Measurements from ENCODE around the gene ARHGAP23. TPM values are rescaled to one million over a fixed set of nuclear protein-coding genes. Genes with fewer than 3 reads are reported as not detected.

Gene ARHGAP23
- total RNA-seq, 1 donor from 2014 or later = 157 TPM

- Mint-ChIP-seq H3K4me3 (ENCODE audit: unreplicated experiment) (peak overlapping the region; percentile 46), H3K27me3 (ENCODE audit: low read depth) (no peaks in the 10 kb centered on the region), H3K36me3 (ENCODE audit: low read depth) (no peaks in the 10 kb centered on the region), H3K9me3 (ENCODE audit: low read depth) (no peaks in the 10 kb centered on the region), H3K4me1 (ENCODE audit: low read depth) (peaks cover 76% of the 10 kb centered on the region), H3K27ac (ENCODE audit: unreplicated experiment) (peak overlapping the region; percentile 92)
- no peak for DNase-seq (ENCODE audit: low spot score)
- TF ChIP-seq CTCF (IDR thresholded peaks at IDR 0.05) = no peak
These were observed 6.1 kb upstream of the ARHGAP23 start for GRCh38 chr17:38421871-38422827.

- H3K9me3 Mint-ChIP-seq (ENCODE audit: low read depth) = no peaks in the 10 kb centered on the region
- peak overlapping the region; percentile 14 for H3K27ac Mint-ChIP-seq (ENCODE audit: unreplicated experiment)
- H3K27me3 Mint-ChIP-seq (ENCODE audit: low read depth) = no peaks in the 10 kb centered on the region
- DNase-seq (ENCODE audit: low spot score) = no peak
- peaks cover 80% of the 10 kb centered on the region for H3K4me1 Mint-ChIP-seq (ENCODE audit: low read depth)
- no peak overlapping the region for H3K4me3 Mint-ChIP-seq (ENCODE audit: unreplicated experiment)
- no peaks in the 10 kb centered on the region for H3K36me3 Mint-ChIP-seq (ENCODE audit: low read depth)
- no peak for TF ChIP-seq CTCF (IDR thresholded peaks at IDR 0.05)
These were observed 3.8 kb upstream of the ARHGAP23 start for GRCh38 chr17:38424297-38424972.

- TF ChIP-seq CTCF (IDR thresholded peaks at IDR 0.05) = no peak
- peaks cover 80% of the 10 kb centered on the region for H3K4me1 Mint-ChIP-seq (ENCODE audit: low read depth)
- no peaks in the 10 kb centered on the region for H3K9me3 Mint-ChIP-seq (ENCODE audit: low read depth)
- no peaks in the 10 kb centered on the region for H3K36me3 Mint-ChIP-seq (ENCODE audit: low read depth)
- no peak for DNase-seq (ENCODE audit: low spot score)
- peak overlapping the region; percentile 14 for H3K27ac Mint-ChIP-seq (ENCODE audit: unreplicated experiment)
- no peaks in the 10 kb centered on the region for H3K27me3 Mint-ChIP-seq (ENCODE audit: low read depth)
- H3K4me3 Mint-ChIP-seq (ENCODE audit: unreplicated experiment) = no peak overlapping the region
These were observed 3.2 kb upstream of the ARHGAP23 start for GRCh38 chr17:38425031-38425430.

- H3K36me3 Mint-ChIP-seq (ENCODE audit: low read depth) = no peaks in the 10 kb centered on the region
- H3K27ac Mint-ChIP-seq (ENCODE audit: unreplicated experiment) = peak overlapping the region; percentile 49
- no peak for DNase-seq (ENCODE audit: low spot score)
- no peaks in the 10 kb centered on the region for H3K9me3 Mint-ChIP-seq (ENCODE audit: low read depth)
- TF ChIP-seq CTCF (IDR thresholded peaks at IDR 0.05) = no peak
- H3K4me1 Mint-ChIP-seq (ENCODE audit: low read depth) = peaks cover 80% of the 10 kb centered on the region
- no peaks in the 10 kb centered on the region for H3K27me3 Mint-ChIP-seq (ENCODE audit: low read depth)
- H3K4me3 Mint-ChIP-seq (ENCODE audit: unreplicated experiment) = no peak overlapping the region
These were observed 2.5 kb upstream of the ARHGAP23 start for GRCh38 chr17:38425744-38426143.

GRCh38 chr17:38426441-38426840 is 1.8 kb upstream of the ARHGAP23 start:
- peaks cover 78% of the 10 kb centered on the region for H3K4me1 Mint-ChIP-seq (ENCODE audit: low read depth)
- H3K4me3 Mint-ChIP-seq (ENCODE audit: unreplicated experiment) = no peak overlapping the region
- no peaks in the 10 kb centered on the region for H3K9me3 Mint-ChIP-seq (ENCODE audit: low read depth)
- H3K27me3 Mint-ChIP-seq (ENCODE audit: low read depth) = no peaks in the 10 kb centered on the region
- no peaks in the 10 kb centered on the region for H3K36me3 Mint-ChIP-seq (ENCODE audit: low read depth)
- TF ChIP-seq CTCF (IDR thresholded peaks at IDR 0.05) = no peak
- DNase-seq (ENCODE audit: low spot score) = no peak
- H3K27ac Mint-ChIP-seq (ENCODE audit: unreplicated experiment) = no peak overlapping the region

Data from chondrocyte (in vitro differentiated cells).